ENCODE data around the gene ZMYND8. TPM values are rescaled to one million over a fixed set of nuclear protein-coding genes. Genes with fewer than 3 reads are reported as not detected.
A peak's percentile ranks its signal among the peaks of the same experiment; 100 is the strongest.

The ZMYND8 gene
- total RNA-seq, 1 donor from 2014 or later: 13.8 TPM

DNA sequence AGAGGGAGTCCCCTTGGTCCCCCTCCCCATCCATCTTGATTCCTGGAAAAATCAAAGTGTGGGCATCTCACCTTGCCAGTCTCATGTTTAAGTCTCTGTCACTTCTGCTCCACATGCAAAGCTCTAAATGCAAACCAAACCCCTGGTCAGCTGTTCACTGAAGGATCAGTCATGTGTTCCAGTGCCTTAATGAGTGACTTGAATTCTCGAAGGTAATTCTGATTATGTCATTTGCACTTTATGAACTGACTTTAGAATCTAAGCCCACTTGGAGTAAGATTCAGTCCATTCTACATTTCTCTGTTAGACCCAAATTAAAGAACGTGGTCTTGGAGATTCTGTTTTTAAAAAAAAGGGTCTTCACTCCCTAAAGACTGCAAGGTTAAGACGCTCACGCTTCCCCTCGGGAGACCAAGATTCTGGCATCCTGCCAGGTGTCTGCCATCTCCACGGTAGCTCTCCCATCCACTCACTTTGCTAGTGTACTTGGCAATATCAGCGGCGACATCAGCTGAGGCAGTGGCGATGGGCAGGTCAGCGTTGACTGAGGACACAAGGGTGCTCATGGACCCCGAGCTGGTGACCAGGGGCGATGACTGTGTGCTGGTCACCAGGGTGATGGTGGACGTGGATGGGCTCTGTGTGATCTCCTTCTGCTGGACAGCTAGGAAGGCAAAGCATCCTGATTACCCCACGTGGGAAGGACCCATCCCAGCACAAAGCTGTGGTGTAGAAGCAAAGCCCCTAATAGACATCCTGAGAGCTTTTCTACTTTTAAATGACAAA, 120.5 kb downstream of the ZMYND8 start:
- DNase-seq (ENCODE audit: low spot score) (no peak), ATAC-seq (no peak)

DNA sequence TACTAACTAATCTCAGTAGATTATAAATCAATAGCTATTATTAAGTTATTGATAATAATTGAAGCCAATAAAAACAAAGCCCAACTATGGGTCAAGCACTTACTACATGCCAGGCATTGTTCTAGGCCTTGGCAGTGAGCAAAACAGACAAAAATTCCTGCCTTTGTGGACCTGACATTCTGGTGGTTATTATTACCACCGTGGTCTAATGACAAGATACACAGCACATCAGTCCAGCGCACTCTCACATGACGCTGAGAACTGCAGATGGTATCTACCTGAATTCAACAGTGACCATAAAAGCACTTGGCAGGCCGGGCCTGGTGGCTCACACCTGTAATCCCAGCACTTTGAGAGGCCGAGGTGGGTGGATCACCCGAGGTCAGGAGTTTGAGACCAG, 121.4 kb downstream of the ZMYND8 start:
- DNase-seq (ENCODE audit: low spot score) (no peak), ATAC-seq (no peak)

DNA sequence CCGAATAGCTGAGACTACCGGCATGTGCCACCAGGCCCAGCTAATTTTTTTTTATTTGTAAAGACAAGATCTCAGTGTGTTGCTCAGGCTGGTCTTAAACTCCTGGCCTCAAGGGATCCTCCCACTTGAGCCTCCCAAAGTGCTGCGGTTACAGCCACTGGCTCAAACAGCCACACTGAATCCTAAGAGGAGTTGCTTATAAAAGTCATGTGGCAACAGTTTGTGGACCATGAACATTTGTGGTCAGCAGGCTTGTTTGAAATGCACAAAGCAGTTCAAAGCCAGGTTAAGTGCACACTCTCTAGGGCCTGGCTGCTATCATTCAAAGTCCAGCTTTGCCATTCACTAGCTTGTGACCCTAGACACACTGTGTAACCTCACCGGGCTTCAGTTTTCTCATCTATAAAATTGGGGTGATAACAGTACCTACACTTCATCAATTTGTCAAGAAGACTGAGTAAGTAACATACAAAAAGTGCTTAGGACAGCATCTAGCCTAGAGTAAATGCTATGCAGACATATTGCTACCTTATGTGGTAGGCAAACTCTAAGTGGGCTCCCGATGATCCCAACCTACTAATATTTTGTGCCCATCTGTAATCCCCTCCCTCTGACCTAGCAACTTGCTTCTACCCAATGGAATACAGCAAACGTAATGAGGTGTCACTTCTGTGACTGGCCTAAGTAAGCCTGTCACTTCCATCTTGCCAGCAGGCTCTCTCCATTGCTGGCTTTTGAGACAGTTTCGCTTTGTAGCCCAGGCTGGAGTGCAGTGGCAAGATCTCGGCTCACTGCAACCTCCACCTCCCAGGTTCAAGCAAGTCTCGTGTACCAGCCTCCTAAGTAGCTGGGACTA, 122.9 kb downstream of the ZMYND8 start:
- peak; percentile 68 for DNase-seq (ENCODE audit: low spot score)

DNA sequence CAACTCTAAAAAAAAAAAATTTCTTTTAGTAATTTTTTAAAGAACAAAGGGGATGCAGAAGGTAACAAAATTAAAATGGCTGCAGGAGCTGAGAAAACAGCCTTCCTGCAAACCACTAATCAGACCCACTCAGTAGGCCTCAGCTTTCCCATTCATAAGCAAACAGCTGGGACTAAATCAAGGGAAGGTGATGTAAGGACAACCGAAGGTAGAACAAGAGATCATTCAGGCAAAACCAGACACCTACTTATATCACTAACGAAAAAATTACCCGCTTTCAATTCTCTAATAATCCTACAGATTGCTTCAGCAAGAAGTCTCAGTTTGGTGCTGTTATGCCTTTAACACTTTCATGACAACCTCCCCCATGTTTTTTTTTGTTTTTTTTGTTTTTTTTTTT, 124.0 kb downstream of the ZMYND8 start:
- no peak for DNase-seq (ENCODE audit: low spot score)
- ATAC-seq: no peak

More for the DNA sequence above, 122.9 kb downstream of the ZMYND8 start:
- peak; percentile 90 for ATAC-seq

DNA sequence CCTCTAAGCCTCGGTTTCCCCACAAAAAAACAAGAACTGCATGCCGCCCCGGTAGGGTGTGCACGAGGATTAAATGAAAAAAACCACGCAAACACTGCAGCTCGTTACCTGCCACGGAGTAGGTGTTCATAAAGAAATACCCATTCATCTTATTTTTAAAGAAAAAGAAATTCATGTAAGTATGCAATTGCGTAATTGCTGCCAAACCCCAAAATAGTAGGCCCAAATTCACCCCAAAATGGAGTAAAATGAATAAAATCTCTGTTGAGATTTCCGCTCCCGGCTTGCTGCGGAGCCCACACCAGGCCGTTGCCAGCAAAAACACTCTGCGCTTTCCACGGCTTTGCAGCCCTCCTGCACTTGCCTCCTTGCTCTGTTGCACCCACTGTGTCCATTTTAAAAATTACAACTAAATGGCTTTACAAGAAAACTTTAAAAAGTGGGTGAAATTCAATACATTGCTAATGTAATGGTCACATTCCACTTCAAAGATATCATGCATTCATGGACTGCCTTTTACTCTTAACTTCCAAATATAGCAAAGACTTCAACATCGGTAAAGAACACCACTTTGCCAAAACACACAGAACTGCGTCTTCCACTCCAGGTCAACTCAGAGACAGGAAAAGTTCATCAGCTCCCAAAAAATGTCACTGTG, 125.0 kb downstream of the ZMYND8 start:
- ATAC-seq: no peak
- no peak for DNase-seq (ENCODE audit: low spot score)

DNA sequence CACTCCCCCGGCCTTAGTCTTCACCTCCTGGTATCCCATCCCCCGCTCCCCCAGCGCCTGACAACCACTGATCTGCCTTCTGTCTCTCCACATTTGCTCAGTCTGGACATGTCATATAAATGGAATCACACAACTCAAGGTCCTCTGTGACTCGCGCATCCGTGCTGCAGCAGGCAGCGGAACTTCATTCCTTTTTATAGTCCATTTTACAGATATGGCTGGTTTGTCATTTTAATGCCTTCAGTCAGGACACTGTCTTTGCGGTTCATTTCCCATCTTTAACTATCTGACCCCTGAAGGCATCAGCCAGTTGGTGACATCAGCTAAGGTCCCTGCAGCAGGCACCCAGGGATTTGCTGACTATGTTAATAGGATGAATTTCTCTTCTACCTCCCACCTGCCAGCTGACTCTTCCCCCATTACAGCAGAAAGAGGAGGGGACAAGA, 125.7 kb downstream of the ZMYND8 start:
- ATAC-seq (no peak), DNase-seq (ENCODE audit: low spot score) (no peak)

DNA sequence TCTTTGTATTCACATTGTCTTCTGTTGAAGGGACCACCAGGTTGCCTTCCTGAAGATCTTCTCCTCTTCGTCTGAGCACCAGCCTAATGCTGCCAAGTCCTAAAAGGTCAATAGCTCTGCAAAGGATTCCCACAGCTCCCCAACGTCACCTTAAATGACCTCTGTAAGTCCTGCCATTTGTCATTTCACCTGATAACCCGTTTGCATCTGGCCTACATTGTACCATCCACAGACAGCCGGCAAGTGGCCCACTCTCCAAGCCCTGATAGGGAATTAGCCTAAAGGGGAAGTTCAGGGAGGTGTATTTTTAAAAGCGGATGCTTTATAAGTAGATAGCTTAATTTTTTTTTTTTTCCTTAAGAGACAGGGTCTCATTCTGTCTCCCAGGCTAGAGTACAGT, 127.8 kb downstream of the ZMYND8 start:
- ATAC-seq: no peak
- DNase-seq (ENCODE audit: low spot score): no peak

DNA sequence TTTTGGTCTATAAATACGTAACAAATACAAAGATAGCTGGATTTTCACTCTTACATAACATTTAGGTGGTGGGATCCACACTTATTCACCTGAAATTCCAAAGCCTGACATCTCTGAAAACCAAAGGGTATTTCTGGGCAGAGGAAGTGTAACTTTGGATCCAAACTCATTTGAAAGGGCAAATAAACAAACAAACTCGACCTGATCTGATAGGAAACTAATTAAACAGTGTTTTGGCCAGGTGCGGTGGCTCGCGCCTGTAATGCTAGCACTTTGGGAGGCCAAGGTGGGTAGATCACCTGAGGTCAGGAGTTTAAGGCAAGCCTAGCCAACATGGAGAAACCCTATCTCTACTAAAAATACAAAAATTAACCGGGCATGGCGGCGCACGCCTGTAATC, 128.9 kb downstream of the ZMYND8 start:
- no peak for DNase-seq (ENCODE audit: low spot score)
- ATAC-seq: no peak

DNA sequence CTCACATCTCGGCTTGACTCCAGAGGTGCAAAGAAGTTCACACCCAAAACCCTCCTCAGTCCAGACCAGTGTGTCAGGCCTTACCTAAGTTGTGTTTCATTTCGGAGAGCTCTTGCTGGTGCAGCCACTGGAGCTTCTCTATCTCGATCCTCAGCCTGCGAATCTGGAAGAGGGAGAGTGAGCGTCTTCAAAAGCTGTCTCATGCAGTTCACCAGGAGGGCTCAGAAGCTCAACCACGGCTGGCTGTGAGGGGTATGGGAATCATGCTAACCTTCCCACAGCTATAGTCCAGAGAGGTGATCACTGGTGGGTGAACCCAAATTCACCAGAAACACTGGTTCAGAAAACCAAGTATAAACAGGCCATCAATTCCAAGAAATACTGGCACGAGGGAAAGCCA, 129.4 kb downstream of the ZMYND8 start:
- no peak for DNase-seq (ENCODE audit: low spot score)
- no peak for ATAC-seq

DNA sequence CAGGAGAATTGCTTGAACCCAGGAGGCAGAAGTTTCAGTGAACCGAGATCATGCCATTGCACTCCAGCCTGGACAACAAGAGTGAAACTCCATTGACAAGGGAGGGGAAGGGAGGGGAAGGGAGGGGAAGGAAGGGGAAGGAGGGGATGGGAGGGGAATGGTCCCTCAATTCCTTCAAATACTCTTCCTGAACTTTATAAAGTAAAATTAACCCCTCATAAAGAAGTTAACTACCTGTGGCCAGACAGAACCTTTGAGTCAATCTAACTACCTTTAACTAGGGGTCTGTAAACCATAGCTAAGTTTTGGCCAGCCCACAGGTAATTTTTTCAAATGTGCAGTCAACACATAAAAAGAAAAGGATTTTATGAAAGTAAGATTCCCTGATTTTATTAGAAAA, 131.0 kb downstream of the ZMYND8 start:
- ATAC-seq: no peak

DNA sequence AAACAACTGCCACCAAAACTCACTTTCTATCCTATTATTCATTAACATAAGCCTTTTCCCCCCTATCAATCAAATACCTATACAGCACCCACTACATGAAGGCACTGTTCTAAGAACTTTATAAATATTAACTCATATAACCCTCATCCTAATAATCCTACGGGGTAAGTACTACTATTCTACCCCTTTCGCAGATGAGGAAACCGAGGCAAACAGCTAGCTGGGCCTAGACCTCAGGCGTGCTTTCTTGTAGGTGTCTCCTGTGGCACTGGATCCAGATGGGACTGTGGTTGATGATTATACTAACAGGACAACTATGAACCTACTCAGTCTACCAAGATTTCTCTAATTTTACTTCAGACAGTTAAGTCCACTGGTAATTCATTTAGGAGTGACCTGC, 131.6 kb downstream of the ZMYND8 start:
- DNase-seq (ENCODE audit: low spot score) (no peak), ATAC-seq (no peak)

More for the DNA sequence above, 131.0 kb downstream of the ZMYND8 start:
- no peak for DNase-seq (ENCODE audit: low spot score)

DNA sequence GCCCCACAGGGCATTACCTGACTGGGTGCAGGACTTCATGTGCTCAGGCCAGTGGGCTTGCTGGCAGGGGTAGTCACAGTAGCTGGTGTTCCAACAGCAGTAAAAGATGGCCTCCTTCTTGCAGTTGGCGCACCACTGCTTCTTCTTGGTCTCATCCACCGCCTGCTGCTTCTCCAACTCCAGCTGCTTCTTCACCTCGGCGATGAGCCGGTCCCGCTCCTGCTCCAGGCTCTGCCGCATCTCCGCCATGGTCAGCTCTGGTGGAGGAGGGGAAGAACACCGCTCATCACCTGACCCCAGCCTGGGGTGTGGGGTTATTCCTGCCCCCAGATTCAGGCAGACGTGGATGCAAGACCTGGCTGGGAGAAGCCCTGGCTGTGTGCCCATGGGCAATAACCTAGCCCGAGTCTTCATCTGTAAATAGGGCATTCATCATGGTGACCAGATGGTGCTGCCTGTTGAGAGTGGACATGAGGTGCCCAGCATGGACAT, 132.2 kb downstream of the ZMYND8 start:
- DNase-seq (ENCODE audit: low spot score): peak; percentile 59
- peak; percentile 60 for ATAC-seq

DNA sequence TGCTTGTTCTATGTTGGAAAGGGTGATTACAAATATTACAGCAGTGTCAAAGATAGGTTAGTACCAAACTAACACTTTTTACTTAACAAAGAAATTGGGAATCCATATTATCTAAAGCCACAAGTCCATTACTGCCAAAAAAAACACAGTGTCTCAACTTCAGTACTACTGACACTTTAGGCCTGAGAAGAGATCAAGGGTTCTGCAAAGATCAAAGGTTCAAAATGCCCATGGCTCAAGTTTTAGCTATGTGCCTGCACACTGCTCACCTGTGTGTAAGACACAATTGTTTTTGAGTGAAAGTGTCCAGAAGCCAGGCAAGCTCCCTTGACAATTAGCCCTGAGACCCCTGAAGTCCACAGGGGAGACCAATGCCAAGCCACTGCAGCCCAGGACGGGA, 132.6 kb downstream of the ZMYND8 start:
- peak; percentile 86 for ATAC-seq

DNA sequence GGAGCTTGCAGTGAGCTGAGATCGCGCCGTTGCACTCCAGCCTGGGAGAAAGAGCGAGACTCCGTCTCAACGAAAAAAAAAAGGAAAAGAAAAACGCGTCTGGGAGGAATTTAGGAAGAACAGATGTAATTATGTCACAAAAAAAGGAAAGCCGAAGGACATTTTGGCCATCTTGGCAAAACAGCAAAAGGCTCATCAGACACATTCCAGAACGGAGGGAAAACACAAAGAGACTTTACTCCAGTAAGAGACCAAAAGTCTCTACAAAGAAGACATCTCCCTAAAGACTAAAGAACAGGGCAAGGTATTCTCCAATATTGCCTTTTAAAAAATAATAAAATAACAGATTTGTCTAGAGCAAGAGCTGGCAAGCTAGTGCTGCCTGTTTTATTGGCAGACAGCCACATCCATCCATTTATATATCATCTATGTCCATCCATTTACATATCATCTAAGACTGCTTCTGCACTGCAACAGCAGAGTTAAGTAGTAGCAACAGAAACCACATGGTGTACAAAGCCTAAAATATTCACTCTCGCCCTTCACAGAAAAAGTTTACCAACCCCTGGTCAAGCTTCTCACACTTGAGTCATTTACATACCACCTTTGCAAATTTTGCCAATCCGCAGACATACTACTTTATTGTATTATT, 133.9 kb downstream of the ZMYND8 start:
- DNase-seq (ENCODE audit: low spot score): no peak
- no peak for ATAC-seq

More for the DNA sequence above, 132.6 kb downstream of the ZMYND8 start:
- no peak for DNase-seq (ENCODE audit: low spot score)

DNA sequence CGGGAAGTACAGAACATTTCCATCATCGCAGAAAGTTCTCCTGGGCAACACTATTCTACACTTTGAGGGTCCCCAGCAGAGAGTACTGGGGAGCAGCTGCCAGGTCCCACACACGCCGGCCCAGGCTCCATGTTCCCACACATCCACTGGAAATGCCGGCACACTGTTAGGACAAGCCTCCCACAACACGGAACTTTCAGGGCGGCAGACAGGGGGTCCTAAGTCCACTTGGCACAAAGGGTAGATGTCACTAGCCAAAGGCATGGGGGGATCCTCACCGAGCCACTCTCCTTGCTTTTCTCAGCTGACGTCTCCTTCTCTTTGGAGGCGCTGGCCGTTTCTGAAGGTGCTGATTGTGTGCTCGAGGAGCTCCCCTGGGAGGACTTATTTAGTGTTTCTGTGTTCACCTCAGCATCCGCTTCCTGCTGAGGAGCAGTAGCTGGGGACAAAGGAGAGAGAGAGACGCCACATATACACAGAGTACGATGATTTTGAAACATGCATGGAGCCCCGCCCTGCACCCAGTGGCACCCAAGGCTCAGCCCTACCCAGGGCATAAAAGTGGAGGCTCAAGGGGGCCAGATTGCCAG, 135.4 kb downstream of the ZMYND8 start:
- no peak for ATAC-seq
- DNase-seq (ENCODE audit: low spot score): no peak

DNA sequence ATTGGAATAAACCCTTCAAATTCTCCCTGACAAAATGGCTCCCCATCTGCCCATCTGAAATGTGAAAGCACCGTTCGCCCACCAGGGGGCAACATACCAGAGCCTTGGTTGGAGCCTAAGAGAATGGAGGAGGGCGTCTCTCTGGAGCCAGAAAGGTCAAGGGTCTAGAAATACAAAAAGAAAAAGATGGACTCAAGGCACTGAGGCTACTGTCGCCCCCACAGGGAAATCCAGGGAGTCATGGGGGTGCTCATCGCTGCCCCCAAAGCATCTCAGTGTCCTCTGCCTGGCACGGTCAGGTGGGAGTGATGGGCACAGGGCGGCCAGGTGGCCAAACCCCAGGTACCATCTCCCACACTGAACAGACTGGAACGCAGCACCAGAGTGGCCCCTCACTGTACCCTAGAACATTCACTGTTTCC, 136.3 kb downstream of the ZMYND8 start:
- DNase-seq (ENCODE audit: low spot score) (no peak), ATAC-seq (no peak)

DNA sequence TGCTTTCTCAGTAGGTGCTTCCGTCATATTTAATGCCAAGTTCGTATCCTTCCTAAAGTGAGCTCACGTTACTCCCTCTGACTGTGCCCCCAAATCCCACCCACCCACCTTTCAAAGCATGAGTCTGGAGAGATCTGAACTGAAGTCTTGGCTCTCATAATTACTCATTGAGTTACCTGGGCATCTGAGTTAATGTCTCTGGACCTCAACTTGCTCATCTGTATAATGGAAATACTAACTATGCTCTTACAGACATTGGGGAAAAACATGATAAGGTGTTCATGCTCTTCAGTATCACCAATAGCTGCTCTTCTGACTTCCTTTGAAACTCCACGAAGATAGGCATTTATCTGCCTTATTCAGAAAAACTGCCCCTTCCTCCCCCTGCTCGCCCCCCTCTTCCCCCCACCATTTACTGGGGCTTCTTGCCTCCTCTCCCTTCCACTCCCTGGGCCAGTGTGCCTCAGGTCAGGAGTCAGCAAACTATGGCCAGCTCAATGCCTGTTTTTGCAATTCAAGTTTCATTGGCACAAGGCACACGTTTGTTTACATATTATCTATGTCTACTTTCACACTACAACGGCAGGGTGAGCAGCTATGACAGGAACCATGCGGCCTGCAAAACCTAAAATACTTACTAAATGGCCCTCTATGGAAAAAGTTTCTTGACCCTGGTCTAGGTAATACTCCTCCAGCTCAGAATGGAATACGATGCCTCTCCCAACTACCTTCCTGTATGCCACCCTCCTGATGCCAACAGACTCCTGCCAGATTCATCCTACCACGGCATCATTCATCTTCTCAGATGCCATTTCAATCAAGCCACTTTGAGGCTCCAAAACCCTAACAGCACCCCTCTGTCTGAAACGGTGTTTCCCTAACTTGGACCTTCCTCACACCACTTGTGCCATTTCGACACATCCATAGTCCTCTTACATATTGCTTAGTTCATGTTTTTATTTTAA, 138.7 kb downstream of the ZMYND8 start:
- DNase-seq (ENCODE audit: low spot score): peak; percentile 61
- peak; percentile 84 for ATAC-seq

DNA sequence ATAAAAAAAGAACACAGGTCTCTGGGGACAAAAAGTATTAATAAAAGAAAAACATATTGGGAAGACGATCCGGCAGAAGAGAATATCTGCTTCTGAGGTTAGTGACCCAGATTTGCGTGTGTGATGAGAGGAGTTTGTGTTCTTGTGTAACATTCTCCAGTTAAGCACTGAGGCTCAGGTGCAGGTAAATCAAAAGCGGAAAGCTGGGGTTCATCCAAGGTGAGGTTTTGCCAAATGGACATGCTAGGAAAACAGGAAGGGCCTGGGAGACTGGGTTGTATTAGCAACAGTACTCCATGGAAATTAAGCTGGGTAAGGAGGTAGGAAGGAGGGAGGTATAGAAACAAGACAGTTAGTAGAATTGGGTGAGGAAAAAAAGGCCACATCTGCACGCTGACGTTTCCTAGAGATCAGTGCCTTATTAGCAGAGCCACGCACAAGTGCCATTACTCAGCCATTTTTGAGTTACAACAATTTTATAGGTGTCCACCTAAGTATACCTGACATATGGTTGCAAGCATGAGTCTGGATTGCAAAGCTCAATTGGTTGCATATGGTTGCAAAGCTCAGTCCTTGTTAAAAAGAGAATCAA, 139.6 kb downstream of the ZMYND8 start:
- DNase-seq (ENCODE audit: low spot score): peak; percentile 87
- peak; percentile 80 for ATAC-seq

Measured in left lobe of liver (tissue), 2 donors.